Nucleus accumbens (tissue), 56 donors: ENCODE measurements around the gene ARMC9.
"Not testable (repeated sequence)": the region's sequence is repeated elsewhere in the genome, so short reads cannot be mapped to it uniquely, and the experiment has no call there.

ENCODE experiments used
- DNase-seq, 56 donors: peaks; one replicate each; lab custom pipeline; 2025; lab: John Stamatoyannopoulos, UW

The ARMC9 gene

DNA sequence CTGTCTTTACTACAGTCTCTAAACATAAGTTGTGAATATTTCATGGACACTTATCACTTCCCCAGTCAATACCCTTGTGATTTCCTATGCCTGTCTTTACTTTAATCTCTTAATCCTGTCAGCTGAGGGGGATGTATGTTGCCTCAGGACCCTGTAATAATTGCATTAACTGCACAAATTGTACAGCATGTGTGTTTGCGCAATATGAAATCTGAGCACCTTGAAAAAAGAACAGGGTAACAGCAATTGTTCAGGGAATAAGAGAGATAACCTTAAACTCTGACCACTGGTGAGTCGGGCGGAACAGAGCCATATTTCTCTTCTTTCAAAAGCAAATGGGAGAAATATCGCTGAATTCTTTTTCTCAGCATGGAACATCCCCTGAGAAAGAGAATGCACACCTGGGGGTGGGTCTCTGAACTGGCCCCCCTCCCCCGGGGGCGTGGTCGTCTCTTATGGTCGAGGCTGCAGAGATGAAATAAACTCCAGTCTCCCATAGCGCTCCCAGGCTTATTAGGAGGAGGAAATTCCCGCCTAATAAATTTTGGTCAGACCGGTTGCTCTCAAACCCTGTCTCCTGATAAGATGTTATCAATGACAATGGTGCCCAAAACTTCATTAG, 177.7 kb downstream of the ARMC9 start:
- DNase-seq, result not testable (repeated sequence)

- DNase-seq, result no peak
Observed at GRCh38 chr2:231376857-231377256, 178.4 kb downstream of the ARMC9 start.

GRCh38 chr2:231378026-231378722, 179.7 kb downstream of the ARMC9 start:
- DNase-seq, result no peak

DNA sequence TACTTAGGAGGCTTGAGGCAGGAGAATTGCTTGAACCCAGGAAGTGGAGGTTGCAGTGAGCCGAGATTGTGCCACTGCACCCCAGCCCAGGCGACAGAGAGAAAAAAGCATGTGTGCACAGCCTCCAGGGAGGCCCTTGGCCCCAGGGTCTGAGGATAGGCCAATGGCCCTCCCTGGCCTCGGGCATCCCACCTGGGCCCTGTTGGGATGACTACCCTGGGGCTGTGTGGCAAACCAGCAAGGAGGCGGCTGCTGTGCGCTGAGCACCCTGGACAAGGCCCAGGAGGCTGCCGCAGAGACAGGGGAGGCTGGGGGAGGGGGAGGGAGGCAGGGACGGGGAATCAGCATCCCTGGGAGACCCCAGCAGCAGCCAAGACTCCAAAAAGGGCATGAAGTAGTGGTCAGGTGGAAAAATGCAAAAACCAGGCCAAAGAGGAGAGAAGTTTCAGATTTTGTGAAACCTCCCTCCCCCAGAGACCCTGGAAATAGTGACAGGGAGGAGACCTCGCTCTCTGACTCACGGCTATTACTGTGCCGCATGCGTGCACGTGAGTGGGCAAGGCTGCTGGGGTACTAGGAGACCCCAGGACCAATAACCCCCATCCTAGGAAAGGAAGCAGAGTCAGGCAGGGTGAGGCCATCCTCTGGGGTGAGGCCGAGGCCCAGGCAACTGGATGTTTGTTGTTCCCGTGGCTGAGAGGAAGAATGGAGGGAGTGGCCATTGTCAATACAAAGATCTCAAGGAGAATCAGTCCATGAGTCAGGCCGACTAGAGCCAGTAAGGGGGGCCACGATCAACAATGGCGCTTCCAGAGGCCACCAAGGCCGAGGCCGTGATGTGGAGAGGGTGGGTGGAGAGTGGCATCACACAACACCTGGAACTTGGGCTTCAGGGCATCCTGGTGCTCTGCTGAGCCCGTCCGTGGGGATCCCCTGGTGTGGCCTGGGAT, 181.1 kb downstream of the ARMC9 start:
- DNase-seq, result peak in 33 of 56 donors; percentile 16 to 75 (median 46)

DNA sequence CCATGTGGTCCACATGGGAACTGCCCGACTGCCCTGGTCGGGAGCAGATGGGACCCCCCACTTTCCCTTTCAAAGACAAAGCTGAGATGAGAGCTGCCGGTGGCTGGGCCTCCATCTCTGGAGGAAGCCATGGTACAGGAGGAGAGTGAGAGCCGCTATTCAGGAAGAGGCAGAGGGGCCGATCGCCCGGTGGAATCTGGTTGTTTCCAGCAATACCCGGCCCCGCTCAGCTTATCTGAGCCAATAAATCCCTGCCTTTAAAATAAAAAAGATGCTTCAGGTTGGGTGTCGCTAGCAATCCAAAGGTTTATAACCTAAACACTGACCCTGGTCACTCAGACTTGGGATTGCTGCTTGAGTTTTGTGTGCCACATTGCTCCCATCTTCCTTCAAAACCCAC, 181.9 kb downstream of the ARMC9 start:
- no peak for DNase-seq

GRCh38 chr2:231380991-231381847, 182.8 kb downstream of the ARMC9 start:
- no peak for DNase-seq

GRCh38 chr2:231382116-231382515, 183.7 kb downstream of the ARMC9 start:
- DNase-seq, result no peak

DNA sequence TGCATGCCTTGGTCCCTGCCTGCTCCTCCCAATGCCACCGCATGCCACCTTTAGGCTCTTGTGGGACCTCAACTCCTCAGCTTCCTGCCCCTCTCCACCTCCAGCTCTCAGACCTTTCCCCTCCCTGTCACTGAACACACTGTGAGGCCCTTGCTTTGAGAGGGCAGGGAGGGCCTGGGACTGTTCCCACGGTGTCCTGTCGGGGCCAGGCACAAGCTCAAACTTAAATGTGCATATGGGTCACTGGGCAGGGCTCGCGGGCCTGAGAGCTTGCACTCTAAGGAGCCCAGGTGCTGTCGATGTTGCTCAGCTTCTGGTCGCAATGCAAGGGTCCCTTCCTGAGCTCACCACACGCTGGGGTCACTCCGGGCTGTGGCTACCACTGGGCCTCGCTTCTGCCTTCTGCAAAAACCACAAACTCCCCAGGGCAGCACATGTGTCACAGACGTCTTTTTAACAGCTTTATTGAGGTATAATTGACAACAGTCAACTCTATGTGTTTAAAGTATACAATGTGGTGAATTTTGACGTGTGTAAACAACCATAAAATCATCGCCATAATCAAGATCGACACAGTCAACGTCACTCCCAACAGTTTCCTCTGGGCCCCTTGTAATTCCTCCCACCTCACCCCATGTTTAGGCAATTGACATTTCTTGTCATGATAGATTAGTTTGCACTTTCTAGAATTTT, 185.1 kb downstream of the ARMC9 start:
- no peak for DNase-seq

DNA sequence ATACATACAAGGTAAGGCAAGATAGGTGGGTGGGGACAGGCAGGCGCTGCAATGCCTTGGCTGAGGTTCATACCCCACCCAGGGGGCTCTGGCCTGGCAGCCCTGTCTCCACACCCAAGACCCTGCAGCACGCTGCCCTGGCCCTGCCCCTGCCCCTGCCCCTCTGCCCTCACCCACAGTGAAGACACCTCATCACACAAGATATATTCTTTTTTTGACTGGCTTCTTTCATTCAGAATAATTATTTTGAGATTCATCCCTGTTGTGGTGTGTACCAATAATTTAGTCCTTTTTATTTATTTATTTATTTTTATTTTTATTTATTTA, 185.6 kb downstream of the ARMC9 start:
- DNase-seq, result no peak

GRCh38 chr2:231384970-231385369, 186.5 kb downstream of the ARMC9 start:
- no peak for DNase-seq

- no peak for DNase-seq
Observed at GRCh38 chr2:231385429-231385828, 187.0 kb downstream of the ARMC9 start.

GRCh38 chr2:231386446-231386845, 188.0 kb downstream of the ARMC9 start:
- no peak for DNase-seq

- DNase-seq, result peak; percentile 22 to 99 (median 93)
Observed at GRCh38 chr2:231387904-231388724, 189.7 kb downstream of the ARMC9 start.

DNA sequence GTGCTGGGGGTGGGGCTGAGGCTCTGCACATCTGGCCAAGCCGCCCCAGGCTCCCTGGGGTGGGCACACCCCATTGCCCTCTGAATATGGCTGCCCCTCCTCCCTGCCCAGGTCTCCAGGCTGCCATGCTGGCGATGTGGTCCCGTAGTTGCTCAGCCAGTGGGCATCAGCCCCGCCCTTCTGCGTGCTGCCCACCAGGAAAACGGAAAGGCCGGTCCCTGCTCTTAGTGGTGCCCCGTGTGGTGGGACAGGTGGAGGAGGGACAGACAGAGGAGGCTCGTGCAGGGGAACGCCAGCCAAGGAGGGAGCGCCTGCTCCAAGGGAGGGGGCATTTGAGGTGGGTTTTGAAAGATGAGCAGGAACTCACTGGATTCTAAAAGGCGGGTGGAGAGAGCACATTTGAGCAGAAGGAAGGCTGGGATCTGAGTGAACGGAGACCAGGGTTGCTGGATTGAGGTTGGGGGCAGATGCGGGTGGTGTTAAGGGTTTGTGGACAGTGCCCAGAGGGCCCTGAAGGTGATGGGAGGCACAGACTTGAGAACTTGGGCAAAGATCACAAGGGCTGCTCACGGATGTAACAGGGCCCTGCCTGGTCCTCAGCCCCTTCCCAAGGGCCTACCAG, 190.4 kb downstream of the ARMC9 start:
- peak in 3 of 56 donors; percentile 51 to 66 (median 52) for DNase-seq

- no peak for DNase-seq
Observed at GRCh38 chr2:231390667-231391066, 192.2 kb downstream of the ARMC9 start.

- DNase-seq, result no peak
Observed at GRCh38 chr2:231391981-231392380, 193.6 kb downstream of the ARMC9 start.

GRCh38 chr2:231392431-231393148, 194.2 kb downstream of the ARMC9 start:
- no peak for DNase-seq
